A549 (cell line): ENCODE data around the gene PCDHB13. TPM values are rescaled to one million over a fixed set of nuclear protein-coding genes. Genes with fewer than 3 reads are reported as not detected.
"Not testable (repeated sequence)": the region's sequence is repeated elsewhere in the genome, so short reads cannot be mapped to it uniquely, and the experiment has no call there.

Source experiments
- ATAC-seq, 2 experiments: fragments of 200-7000 bp in 1 of 2; fragments of >200 bp in 1 of 2; cut with Nextera tagmentation in 1 of 2; cut with Tn5 transposase in 1 of 2; 3 replicates each; pipeline versions ENCODE4 v1.8.0 to v1.9.1; 2018 to 2020; ENCODE audit warnings: mild to moderate bottlenecking in 1 of 2, moderate library complexity in 1 of 2
- CTCF ChIA-PET: fragments of 300-600 bp; sonication (Branson Sonifier 250); formaldehyde crosslinking; extraction: SDS; loops from one replicate; lab custom pipeline; 2021; ENCODE audit warnings: antibody characterized with exemption, inconsistent platforms; lab: Yijun Ruan, JAX
- POLR2A ChIA-PET: fragments of 350-600 bp; formaldehyde crosslinking; extraction: SDS; loops from one replicate; lab custom pipeline; 2021; ENCODE audit warnings: antibody characterized with exemption, inconsistent platforms; lab: Yijun Ruan, JAX
- DNase-seq, 2 experiments: peaks; one replicate each; pipeline versions ENCODE4 v3.0.0 to v3.0.0-alpha.2; 2011 to 2016; ENCODE audit warnings: low read depth in 1 of 2, low spot score in 1 of 2
- FAIRE-seq: peaks from 2 replicates; lab custom pipeline; 2011; peaks lifted over from hg19 to GRCh38; lab: Jason Lieb, UNC
- H3K27ac ChIP-seq, 2 experiments: fragments of >200 bp; sonication (Bioruptor Twin); formaldehyde crosslinking; 3 replicates each; pipeline ENCODE4 v1.5.1; 2016 to 2017
- H3K4me1 ChIP-seq: fragments of >200 bp; sonication (Bioruptor Twin); formaldehyde crosslinking; 3 replicates; pipeline ENCODE4 v1.6.1; 2016
- H3K4me2 ChIP-seq: fragments of >200 bp; sonication (Bioruptor Twin); formaldehyde crosslinking; 3 replicates; pipeline ENCODE4 v1.6.1; 2016
- H3K4me3 ChIP-seq: fragments of >200 bp; sonication (Bioruptor Twin); formaldehyde crosslinking; 3 replicates; pipeline ENCODE4 v1.5.1; 2016
- H3K9me3 ChIP-seq: fragments of >200 bp; sonication (Bioruptor Twin); formaldehyde crosslinking; 3 replicates; pipeline ENCODE4 v1.6.1; 2016
- EHMT2 ChIP-seq: fragments of 200-600 bp; sonication (generic); IDR thresholded peaks from 2 replicates; pipeline ENCODE4 v1.6.1; 2016; ENCODE audit warnings: antibody characterized with exemption, low read depth, mild to moderate bottlenecking, moderate library complexity
- KDM1A ChIP-seq: fragments of 200-600 bp; sonication (generic); IDR thresholded peaks from 2 replicates; pipeline ENCODE4 v1.6.1; 2016; ENCODE audit warnings: low read depth, mild to moderate bottlenecking
- MAFK ChIP-seq: fragments of 450-650 bp; IDR thresholded peaks from 2 replicates; pipeline ENCODE4 v1.6.1; 2014; ENCODE audit not compliant: partially characterized antibody
- POLR2A ChIP-seq: IDR thresholded peaks from 2 replicates; pipeline ENCODE4 v1.6.1; 2012; ENCODE audit warnings: mild to moderate bottlenecking, low read length
- RAD21 ChIP-seq, 2 experiments: fragments of >200 bp in 1 of 2; sonication (Bioruptor Twin) in 1 of 2; formaldehyde crosslinking in 1 of 2; IDR thresholded peaks in 1 of 2; conservative IDR thresholded peaks in 1 of 2; 2 replicates in 1 of 2; 3 replicates in 1 of 2; pipeline ENCODE4 v1.6.1; 2012 to 2018; ENCODE audit warnings: inconsistent platforms in 1 of 2
- REST ChIP-seq: fragments of 200-600 bp; sonication (generic); IDR thresholded peaks from 2 replicates; pipeline ENCODE4 v1.6.1; 2016; ENCODE audit warnings: antibody characterized with exemption, mild to moderate bottlenecking, moderate library complexity
- TP53 ChIP-seq: fragments of 250-450 bp; sonication (Bioruptor Pico); IDR thresholded peaks from 2 replicates; pipeline ENCODE4 v1.5.0; 2021; ENCODE audit warnings: mild to moderate bottlenecking, moderate library complexity
- WGBS: methylation state at CpG from one replicate; pipeline ENCODE4 v1.1.6; 2017; ENCODE audit errors: missing lambda C conversion rate; 5-methylcytosine and 5-hydroxymethylcytosine counted together
- polyA plus RNA-seq, 4 experiments: library from polyadenylated mRNA; depleted of rRNA in 3 of 4; stranded (reverse); fragments of >200 nt; fragmentation: RNase III in 1 of 4; extraction: RNeasy Plus Mini Kit Qiagen cat#74134 plus additional on column Dnase treatment in 1 of 4; gene quantifications; 2 replicates in 3 of 4; 3 replicates in 1 of 4; pipeline ENCODE4 v1.2.3, GENCODE V29; 2011 to 2017

Gene PCDHB13
- polyA plus RNA-seq, 2 of the 4 experiments (the other 2 are of a cell fraction) = 0.05 to 0.28 TPM

- TF ChIP-seq MAFK (peak; percentile 42), POLR2A (no peak)
- FAIRE-seq = no peak
Measured at GRCh38 chr5:141180313-141180712, 33.4 kb upstream of the PCDHB13 start.

DNA sequence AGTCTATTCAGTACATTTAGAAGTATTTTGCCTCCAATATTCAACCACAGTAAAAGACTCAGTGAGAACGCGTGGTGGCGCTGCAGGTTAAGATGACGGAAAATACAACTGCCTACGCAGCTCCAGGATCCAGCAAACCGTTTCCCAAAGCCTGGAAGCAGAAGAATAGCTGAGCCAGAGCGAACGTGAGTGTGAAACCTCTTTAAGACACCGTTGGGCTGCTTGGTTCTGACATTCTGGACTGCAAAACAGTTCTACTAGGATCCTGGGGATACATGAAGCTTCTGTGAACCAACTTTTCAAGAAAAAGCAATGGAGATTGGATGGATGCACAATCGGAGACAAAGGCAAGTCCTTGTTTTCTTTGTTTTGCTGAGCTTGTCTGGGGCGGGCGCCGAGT is 31.5 kb upstream of the PCDHB13 start, which contains the start of gene PCDHB16:
TSS of gene PCDHB16 (plus strand) at position 140 of the 400 bp plus-strand sequence. CDS start at position 313, 173 bp downstream.
- ChIA-PET CTCF (interaction anchor here (1.3 to 1.5 kb wide), 3 partner anchors 17 to 382 kb away, joined by 4 to 9 read pairs (median 5); partner anchors contain the start of gene PCDHB11), POLR2A (no interaction called here)
- DNase-seq (peak in 1 of 2 experiments; percentile 24), FAIRE-seq (no peak), ATAC-seq (peak in 1 of 2 experiments; percentile 55; a peak in 3 of 6 replicates)
- no peak for TF ChIP-seq REST
- no peak for TF ChIP-seq KDM1A
- no peak for TF ChIP-seq EHMT2
- TF ChIP-seq RAD21 (conservative IDR thresholded peaks at IDR 0.05 in 1 of 2, IDR thresholded peaks at IDR 0.05 in 1 of 2) = peak in 1 of 2 experiments; percentile 27; a peak in 1 of 5 replicates
- H3K9me3 ChIP-seq = 0 out of 3 replicates have a peak, but pooled peaks cover 9% of the 10 kb centered on the region
- no peak within 1 kb of the TSS for H3K4me3 ChIP-seq
- no peak within 1 kb of the TSS for H3K4me2 ChIP-seq
- H3K4me1 ChIP-seq = no peaks in the 10 kb centered on the region
- no peak within 1 kb of the TSS for H3K27ac ChIP-seq
- WGBS = 29% methylated on average over 13 of the region's 13 CpGs

More at GRCh38 chr5:141180313-141180712, 33.4 kb upstream of the PCDHB13 start:
- no peaks in the 10 kb centered on the region for H3K4me1 ChIP-seq
- WGBS = 23% methylated on average over 1 of the region's 1 CpG
- H3K4me3 ChIP-seq = no peak overlapping the region
- CTCF ChIA-PET = no interaction called here
- POLR2A ChIA-PET = no interaction called here
- no peak overlapping the region for H3K27ac ChIP-seq
- no peak overlapping the region for H3K4me2 ChIP-seq
- H3K9me3 ChIP-seq = peaks cover 13% of the 10 kb centered on the region; the same call in 1 of the 3 replicates
- DNase-seq (no peak), ATAC-seq (no peak)

GRCh38 chr5:141184117-141184855 is 29.4 kb upstream of the PCDHB13 start:
- H3K4me3 ChIP-seq, DNase-seq, H3K9me3 ChIP-seq, H3K27ac ChIP-seq, POLR2A ChIA-PET, FAIRE-seq, ATAC-seq, H3K4me1 ChIP-seq, H3K4me2 ChIP-seq, CTCF ChIA-PET: not testable (repeated sequence)
- 43% methylated on average over 18 of the region's 69 CpGs for WGBS

GRCh38 chr5:141186897-141187512 is 26.7 kb upstream of the PCDHB13 start, which contains the start of gene PCDHB9:
PCDHB9 (plus strand) TSS chr5:141187161; CDS start chr5:141187319, 158 bp downstream.
- Histone ChIP-seq H3K4me3 (no peak within 1 kb of the TSS), H3K27ac (no peak within 1 kb of the TSS)
- no peak for ATAC-seq
- ChIA-PET POLR2A (no interaction called here), CTCF (interaction anchor here (0.7 to 1.8 kb wide), 7 partner anchors 9 to 334 kb away, joined by 3 to 10 read pairs (median 3); partner anchors contain the start of gene PCDHB11)
- DNase-seq = peak in 1 of 2 experiments; percentile 15
- 34% methylated on average over 9 of the region's 9 CpGs for WGBS
- peak in 1 of 2 experiments; percentile 13; a peak in 1 of 5 replicates for TF ChIP-seq RAD21 (conservative IDR thresholded peaks at IDR 0.05 in 1 of 2, IDR thresholded peaks at IDR 0.05 in 1 of 2)
- TF ChIP-seq TP53 (CRISPR knock-in tag) = no peak
- TF ChIP-seq, all 56 proteins: peak for 1
- Histone ChIP-seq H3K9me3 (peaks cover 11% of the 10 kb centered on the region; the same call in 1 of the 3 replicates), H3K4me2 (no peak within 1 kb of the TSS), H3K4me1 (no peaks in the 10 kb centered on the region)
- no peak for FAIRE-seq

GRCh38 chr5:141188682-141189081 is 25.0 kb upstream of the PCDHB13 start:
- H3K4me3 ChIP-seq, H3K4me1 ChIP-seq, ATAC-seq, POLR2A ChIA-PET, FAIRE-seq, H3K27ac ChIP-seq, H3K4me2 ChIP-seq, DNase-seq, CTCF ChIA-PET: not testable (repeated sequence)
- 60% methylated on average over 4 of the region's 37 CpGs for WGBS
- peaks cover 10% of the 10 kb centered on the region; the same call in 1 of the 3 replicates for H3K9me3 ChIP-seq

DNA sequence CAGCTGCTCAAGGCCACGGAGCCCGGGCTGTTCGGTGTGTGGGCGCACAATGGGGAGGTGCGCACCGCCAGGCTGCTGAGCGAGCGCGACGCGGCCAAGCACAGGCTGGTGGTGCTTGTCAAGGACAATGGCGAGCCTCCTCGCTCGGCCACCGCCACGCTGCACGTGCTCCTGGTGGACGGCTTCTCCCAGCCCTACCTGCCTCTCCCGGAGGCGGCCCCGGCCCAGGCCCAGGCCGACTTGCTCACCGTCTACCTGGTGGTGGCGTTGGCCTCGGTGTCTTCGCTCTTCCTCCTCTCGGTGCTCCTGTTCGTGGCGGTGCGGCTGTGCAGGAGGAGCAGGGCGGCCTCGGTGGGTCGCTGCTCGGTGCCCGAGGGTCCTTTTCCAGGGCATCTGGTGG is 24.6 kb upstream of the PCDHB13 start:
- H3K4me3 ChIP-seq, H3K27ac ChIP-seq, POLR2A ChIA-PET, DNase-seq, ATAC-seq, H3K4me1 ChIP-seq, H3K4me2 ChIP-seq, FAIRE-seq, CTCF ChIA-PET: not testable (repeated sequence)
- WGBS = 65% methylated on average over 23 of the region's 35 CpGs
- peaks cover 10% of the 10 kb centered on the region; the same call in 1 of the 3 replicates for H3K9me3 ChIP-seq
